Measurements from ENCODE around the gene RTN4. TPM values are rescaled to one million over a fixed set of nuclear protein-coding genes. Genes with fewer than 3 reads are reported as not detected.

RTN4 gene, protein sequence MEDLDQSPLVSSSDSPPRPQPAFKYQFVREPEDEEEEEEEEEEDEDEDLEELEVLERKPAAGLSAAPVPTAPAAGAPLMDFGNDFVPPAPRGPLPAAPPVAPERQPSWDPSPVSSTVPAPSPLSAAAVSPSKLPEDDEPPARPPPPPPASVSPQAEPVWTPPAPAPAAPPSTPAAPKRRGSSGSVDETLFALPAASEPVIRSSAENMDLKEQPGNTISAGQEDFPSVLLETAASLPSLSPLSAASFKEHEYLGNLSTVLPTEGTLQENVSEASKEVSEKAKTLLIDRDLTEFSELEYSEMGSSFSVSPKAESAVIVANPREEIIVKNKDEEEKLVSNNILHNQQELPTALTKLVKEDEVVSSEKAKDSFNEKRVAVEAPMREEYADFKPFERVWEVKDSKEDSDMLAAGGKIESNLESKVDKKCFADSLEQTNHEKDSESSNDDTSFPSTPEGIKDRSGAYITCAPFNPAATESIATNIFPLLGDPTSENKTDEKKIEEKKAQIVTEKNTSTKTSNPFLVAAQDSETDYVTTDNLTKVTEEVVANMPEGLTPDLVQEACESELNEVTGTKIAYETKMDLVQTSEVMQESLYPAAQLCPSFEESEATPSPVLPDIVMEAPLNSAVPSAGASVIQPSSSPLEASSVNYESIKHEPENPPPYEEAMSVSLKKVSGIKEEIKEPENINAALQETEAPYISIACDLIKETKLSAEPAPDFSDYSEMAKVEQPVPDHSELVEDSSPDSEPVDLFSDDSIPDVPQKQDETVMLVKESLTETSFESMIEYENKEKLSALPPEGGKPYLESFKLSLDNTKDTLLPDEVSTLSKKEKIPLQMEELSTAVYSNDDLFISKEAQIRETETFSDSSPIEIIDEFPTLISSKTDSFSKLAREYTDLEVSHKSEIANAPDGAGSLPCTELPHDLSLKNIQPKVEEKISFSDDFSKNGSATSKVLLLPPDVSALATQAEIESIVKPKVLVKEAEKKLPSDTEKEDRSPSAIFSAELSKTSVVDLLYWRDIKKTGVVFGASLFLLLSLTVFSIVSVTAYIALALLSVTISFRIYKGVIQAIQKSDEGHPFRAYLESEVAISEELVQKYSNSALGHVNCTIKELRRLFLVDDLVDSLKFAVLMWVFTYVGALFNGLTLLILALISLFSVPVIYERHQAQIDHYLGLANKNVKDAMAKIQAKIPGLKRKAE
- total RNA-seq (2014; rRNA removed; shearing (Covaris generic)) (221 and 244 TPM in 2 replicates), polyA plus RNA-seq (2016; fragmentation: Nextera tagmentation; extraction: Ambion mirVana) (218 and 221 TPM in 2 replicates)
- long read RNA-seq, transcript RTN4-201 (7 exons, 2,333 nt): major isoform, 7 of 19 reads
- long read RNA-seq, partial matches to known transcripts: 3 of 19 reads
- long read RNA-seq, other reads (novel, unspliced or antisense): 8 of 19 reads

DNA sequence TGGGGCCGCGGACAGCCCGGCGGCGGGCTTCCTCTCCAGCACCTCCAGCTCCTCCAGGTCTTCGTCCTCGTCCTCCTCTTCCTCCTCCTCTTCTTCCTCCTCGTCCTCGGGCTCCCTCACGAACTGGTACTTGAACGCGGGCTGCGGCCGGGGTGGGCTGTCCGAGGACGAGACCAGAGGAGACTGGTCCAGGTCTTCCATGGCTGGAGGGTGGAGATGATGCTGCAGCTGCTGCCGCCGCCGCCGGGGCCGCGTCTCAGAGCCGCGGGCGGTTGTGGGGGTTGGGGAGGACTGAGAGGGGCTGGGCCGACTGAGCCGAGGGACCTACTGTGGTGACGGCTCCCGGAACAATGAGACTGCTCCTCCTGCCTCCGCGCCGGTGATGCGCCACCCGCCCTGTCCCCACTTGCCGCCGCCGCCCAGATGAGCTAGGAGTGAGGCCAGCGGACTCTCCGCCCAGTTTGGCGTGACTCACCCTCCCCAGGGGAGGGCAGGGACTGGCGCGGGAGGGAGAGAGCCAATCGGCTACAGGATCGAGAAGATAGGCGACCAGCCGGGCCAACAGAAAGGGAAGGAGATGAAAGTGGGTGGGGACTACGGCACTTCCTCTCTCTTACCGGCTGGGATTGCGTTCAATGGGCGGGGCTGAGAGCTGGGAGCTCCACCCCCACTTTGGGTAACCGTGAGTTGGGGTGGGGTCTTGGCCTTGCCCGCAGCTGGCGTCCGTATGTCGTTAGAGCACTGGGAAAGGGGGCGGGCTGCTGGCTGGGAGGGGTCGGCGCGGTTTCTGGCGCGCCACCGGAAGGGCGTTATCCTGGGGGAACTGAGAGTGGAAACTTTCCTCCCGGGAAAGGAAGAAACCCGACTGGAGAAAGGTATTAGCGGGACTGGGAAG lies at the start of gene RTN4:
Gene RTN4 (minus strand): TSS at position 352 of the 895 bp plus-strand sequence. CDS start 151 bp downstream, at position 201.
- H3K27ac ChIP-seq (ENCODE audit: low read depth): peak within 1 kb of the TSS; percentile 98
- peaks cover 38% of the 10 kb centered on the region for H3K4me1 ChIP-seq (ENCODE audit: insufficient read depth)
- no peak for TF ChIP-seq NANOG (IDR thresholded peaks at IDR 0.05; ENCODE audit: borderline replicate concordance)
- TF ChIP-seq, protein P1, sequence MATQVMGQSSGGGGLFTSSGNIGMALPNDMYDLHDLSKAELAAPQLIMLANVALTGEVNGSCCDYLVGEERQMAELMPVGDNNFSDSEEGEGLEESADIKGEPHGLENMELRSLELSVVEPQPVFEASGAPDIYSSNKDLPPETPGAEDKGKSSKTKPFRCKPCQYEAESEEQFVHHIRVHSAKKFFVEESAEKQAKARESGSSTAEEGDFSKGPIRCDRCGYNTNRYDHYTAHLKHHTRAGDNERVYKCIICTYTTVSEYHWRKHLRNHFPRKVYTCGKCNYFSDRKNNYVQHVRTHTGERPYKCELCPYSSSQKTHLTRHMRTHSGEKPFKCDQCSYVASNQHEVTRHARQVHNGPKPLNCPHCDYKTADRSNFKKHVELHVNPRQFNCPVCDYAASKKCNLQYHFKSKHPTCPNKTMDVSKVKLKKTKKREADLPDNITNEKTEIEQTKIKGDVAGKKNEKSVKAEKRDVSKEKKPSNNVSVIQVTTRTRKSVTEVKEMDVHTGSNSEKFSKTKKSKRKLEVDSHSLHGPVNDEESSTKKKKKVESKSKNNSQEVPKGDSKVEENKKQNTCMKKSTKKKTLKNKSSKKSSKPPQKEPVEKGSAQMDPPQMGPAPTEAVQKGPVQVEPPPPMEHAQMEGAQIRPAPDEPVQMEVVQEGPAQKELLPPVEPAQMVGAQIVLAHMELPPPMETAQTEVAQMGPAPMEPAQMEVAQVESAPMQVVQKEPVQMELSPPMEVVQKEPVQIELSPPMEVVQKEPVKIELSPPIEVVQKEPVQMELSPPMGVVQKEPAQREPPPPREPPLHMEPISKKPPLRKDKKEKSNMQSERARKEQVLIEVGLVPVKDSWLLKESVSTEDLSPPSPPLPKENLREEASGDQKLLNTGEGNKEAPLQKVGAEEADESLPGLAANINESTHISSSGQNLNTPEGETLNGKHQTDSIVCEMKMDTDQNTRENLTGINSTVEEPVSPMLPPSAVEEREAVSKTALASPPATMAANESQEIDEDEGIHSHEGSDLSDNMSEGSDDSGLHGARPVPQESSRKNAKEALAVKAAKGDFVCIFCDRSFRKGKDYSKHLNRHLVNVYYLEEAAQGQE (IDR thresholded peaks at IDR 0.05; ENCODE audit: unreplicated experiment): no peak
- TF ChIP-seq, protein P2, sequence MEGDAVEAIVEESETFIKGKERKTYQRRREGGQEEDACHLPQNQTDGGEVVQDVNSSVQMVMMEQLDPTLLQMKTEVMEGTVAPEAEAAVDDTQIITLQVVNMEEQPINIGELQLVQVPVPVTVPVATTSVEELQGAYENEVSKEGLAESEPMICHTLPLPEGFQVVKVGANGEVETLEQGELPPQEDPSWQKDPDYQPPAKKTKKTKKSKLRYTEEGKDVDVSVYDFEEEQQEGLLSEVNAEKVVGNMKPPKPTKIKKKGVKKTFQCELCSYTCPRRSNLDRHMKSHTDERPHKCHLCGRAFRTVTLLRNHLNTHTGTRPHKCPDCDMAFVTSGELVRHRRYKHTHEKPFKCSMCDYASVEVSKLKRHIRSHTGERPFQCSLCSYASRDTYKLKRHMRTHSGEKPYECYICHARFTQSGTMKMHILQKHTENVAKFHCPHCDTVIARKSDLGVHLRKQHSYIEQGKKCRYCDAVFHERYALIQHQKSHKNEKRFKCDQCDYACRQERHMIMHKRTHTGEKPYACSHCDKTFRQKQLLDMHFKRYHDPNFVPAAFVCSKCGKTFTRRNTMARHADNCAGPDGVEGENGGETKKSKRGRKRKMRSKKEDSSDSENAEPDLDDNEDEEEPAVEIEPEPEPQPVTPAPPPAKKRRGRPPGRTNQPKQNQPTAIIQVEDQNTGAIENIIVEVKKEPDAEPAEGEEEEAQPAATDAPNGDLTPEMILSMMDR (conservative IDR thresholded peaks at IDR 0.05; ENCODE audit: low read depth in 2 of 2): no peak
- no peak for TF ChIP-seq ZNF114 (CRISPR knock-in tag; IDR thresholded peaks at IDR 0.05)
- TF ChIP-seq, protein P3, sequence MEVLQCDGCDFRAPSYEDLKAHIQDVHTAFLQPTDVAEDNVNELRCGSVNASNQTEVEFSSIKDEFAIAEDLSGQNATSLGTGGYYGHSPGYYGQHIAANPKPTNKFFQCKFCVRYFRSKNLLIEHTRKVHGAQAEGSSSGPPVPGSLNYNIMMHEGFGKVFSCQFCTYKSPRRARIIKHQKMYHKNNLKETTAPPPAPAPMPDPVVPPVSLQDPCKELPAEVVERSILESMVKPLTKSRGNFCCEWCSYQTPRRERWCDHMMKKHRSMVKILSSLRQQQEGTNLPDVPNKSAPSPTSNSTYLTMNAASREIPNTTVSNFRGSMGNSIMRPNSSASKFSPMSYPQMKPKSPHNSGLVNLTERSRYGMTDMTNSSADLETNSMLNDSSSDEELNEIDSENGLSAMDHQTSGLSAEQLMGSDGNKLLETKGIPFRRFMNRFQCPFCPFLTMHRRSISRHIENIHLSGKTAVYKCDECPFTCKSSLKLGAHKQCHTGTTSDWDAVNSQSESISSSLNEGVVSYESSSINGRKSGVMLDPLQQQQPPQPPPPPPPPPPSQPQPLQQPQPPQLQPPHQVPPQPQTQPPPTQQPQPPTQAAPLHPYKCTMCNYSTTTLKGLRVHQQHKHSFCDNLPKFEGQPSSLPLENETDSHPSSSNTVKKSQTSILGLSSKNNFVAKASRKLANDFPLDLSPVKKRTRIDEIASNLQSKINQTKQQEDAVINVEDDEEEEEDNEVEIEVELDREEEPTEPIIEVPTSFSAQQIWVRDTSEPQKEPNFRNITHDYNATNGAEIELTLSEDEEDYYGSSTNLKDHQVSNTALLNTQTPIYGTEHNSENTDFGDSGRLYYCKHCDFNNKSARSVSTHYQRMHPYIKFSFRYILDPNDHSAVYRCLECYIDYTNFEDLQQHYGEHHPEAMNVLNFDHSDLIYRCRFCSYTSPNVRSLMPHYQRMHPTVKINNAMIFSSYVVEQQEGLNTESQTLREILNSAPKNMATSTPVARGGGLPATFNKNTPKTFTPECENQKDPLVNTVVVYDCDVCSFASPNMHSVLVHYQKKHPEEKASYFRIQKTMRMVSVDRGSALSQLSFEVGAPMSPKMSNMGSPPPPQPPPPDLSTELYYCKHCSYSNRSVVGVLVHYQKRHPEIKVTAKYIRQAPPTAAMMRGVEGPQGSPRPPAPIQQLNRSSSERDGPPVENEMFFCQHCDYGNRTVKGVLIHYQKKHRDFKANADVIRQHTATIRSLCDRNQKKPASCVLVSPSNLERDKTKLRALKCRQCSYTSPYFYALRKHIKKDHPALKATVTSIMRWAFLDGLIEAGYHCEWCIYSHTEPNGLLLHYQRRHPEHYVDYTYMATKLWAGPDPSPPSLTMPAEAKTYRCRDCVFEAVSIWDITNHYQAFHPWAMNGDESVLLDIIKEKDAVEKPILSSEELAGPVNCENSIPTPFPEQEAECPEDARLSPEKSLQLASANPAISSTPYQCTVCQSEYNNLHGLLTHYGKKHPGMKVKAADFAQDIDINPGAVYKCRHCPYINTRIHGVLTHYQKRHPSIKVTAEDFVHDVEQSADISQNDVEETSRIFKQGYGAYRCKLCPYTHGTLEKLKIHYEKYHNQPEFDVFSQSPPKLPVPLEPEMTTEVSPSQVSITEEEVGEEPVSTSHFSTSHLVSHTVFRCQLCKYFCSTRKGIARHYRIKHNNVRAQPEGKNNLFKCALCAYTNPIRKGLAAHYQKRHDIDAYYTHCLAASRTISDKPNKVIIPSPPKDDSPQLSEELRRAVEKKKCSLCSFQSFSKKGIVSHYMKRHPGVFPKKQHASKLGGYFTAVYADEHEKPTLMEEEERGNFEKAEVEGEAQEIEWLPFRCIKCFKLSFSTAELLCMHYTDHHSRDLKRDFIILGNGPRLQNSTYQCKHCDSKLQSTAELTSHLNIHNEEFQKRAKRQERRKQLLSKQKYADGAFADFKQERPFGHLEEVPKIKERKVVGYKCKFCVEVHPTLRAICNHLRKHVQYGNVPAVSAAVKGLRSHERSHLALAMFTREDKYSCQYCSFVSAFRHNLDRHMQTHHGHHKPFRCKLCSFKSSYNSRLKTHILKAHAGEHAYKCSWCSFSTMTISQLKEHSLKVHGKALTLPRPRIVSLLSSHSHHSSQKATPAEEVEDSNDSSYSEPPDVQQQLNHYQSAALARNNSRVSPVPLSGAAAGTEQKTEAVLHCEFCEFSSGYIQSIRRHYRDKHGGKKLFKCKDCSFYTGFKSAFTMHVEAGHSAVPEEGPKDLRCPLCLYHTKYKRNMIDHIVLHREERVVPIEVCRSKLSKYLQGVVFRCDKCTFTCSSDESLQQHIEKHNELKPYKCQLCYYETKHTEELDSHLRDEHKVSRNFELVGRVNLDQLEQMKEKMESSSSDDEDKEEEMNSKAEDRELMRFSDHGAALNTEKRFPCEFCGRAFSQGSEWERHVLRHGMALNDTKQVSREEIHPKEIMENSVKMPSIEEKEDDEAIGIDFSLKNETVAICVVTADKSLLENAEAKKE (CRISPR knock-in tag; IDR thresholded peaks at IDR 0.05): no peak
- TF ChIP-seq CREB1 (CRISPR knock-in tag; IDR thresholded peaks at IDR 0.05; ENCODE audit: low read depth): peak; percentile 78
- TF ChIP-seq POLR2AphosphoS5 (IDR thresholded peaks at IDR 0.05; ENCODE audit: low read depth): peak; percentile 99
- Mint-ChIP-seq H3K36me3 (ENCODE audit: low read depth) (peaks cover 10% of the 10 kb centered on the region; the same call in 1 of the 3 replicates), H3K27ac (peak within 1 kb of the TSS; percentile 99), H3K4me3 (peak within 1 kb of the TSS; percentile 97), H3K4me1 (peaks cover 32% of the 10 kb centered on the region), H3K27me3 (ENCODE audit: insufficient read depth, low read depth, poor library complexity) (peaks cover 17% of the 10 kb centered on the region), H3K9me3 (no peaks in the 10 kb centered on the region)
- no peaks in the 10 kb centered on the region; the same call in 1 of the 2 replicates for H3F3A ChIP-seq (replicated peaks; ENCODE audit: low read depth)
- ATAC-seq (peak; percentile 82), DNase-seq (ENCODE audit: low spot score) (peak; percentile 100)
- H3K27me3 ChIP-seq (ENCODE audit: insufficient read depth): no peaks in the 10 kb centered on the region
- H3K9me2 ChIP-seq (ENCODE audit: insufficient read depth): no peaks in the 10 kb centered on the region
- peaks cover 20% of the 10 kb centered on the region for H4K20me1 ChIP-seq (replicated peaks; ENCODE audit: insufficient read depth)
- H2AFZ ChIP-seq: 0 out of 2 replicates have a peak within 1 kb of the TSS, but pooled peaks have one; percentile 10
- no peaks in the 10 kb centered on the region; the same call in 1 of the 2 replicates for H3K36me3 ChIP-seq (ENCODE audit: insufficient read depth)
- peak within 1 kb of the TSS; percentile 83 for H3K4me2 ChIP-seq
- H3K79me2 ChIP-seq (replicated peaks; ENCODE audit: insufficient read depth): peaks cover 42% of the 10 kb centered on the region
- peak within 1 kb of the TSS; percentile 90 for H3K4me3 ChIP-seq

All from GM23338 (cell line).